ENCODE results near the gene OR52A1. TPM values are rescaled to one million over a fixed set of nuclear protein-coding genes. Genes with fewer than 3 reads are reported as not detected.

OR52A1 gene
- total RNA-seq (2014; rRNA removed; shearing (Covaris generic)) = not detected in 2 replicates

DNA sequence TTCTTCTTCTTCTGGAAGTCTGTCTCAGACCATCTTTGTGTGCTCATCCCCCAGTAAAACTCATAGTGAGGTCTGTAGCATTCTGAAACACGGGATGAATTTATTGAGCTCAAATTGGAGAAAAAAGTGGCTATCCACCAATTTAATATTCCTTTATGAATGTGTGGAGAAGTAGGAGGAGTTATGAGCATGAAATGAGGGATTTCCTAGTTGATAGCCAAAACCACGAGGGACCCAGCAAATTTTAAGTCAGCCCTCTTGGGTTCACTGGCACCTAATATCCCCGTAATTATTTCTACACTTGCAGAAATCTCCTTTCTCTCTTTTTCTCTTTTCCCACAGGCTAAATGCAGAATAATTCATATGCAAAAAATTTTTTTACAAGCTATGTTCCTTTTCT is at the start of gene OR52A1:
Gene OR52A1, minus strand, starts transcription at position 101 of the 400 bp plus-strand sequence. CDS start 2,388 bp downstream, outside the sequence.

DNA sequence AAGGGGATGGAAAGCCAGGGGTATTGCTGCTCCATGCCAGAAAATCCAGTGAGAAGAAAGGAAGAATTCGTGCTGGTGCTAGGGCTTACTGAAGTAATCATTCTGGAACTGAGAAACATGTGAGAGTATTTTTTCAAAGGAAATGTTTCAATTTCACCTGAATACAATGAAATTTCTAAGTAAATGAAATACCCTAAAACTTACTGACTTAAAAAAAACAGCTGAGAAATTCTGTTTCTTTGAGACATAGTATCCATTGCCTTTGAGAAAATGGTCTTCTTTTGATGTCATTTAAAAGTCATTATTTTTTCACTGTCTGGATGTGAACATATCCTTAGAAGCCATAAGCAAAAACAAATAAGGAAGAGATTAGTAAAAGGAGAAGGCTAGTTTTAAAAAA is 46.0 kb upstream of the OR52A1 start, which contains the start of gene OR51V1:
Gene OR51V1, minus strand, starts transcription at position 101 of the 400 bp plus-strand sequence. Its CDS starts 0 bp downstream, at position 101.

DNA sequence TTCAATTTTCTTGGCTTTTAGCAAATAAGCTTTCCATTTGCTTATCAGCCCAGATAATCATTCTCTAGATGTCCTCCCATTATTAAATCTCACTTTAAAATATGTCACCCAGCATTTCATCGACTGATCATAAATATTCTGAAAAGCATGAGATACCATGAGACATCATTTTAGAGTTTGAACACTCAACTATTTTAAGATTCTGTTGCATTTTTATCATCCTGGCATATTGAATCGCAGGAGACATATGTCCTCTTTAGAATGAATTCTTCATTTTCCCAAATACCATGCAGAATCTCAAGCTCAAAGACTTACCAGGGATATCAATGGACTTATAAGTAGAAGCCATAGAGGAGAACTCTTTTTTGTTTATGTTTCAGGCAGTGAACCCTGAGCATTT is 16.6 kb downstream of the OR52A1 start, which contains the start of gene OR52A5:
Gene OR52A5, minus strand, starts transcription at position 361 of the 400 bp plus-strand sequence. CDS start 5,714 bp downstream, outside the sequence.

Other genes with a start within 250 kb of the OR52A1 start
- gene OR51G2, start 235.4 kb downstream of the OR52A1 start, total RNA-seq (2014; rRNA removed; shearing (Covaris generic)) = not detected in 2 replicates
- gene OR51G1, start 230.4 kb downstream of the OR52A1 start, total RNA-seq (2014; rRNA removed; shearing (Covaris generic)) = not detected in 2 replicates
- gene OR51A4, start 207.2 kb downstream of the OR52A1 start, total RNA-seq (2014; rRNA removed; shearing (Covaris generic)) = not detected in 2 replicates
- gene OR51A2, start 199.0 kb downstream of the OR52A1 start, total RNA-seq (2014; rRNA removed; shearing (Covaris generic)) = not detected in 2 replicates
- gene OR51L1, start 159.9 kb downstream of the OR52A1 start, total RNA-seq (2014; rRNA removed; shearing (Covaris generic)) = not detected in 2 replicates
- gene OR52J3, start 108.2 kb downstream of the OR52A1 start, total RNA-seq (2014; rRNA removed; shearing (Covaris generic)) = not detected in 2 replicates
- not detected in 2 replicates for gene OR52E2, start 95.1 kb downstream of the OR52A1 start, total RNA-seq (2014; rRNA removed; shearing (Covaris generic))
- not detected in 2 replicates for gene OR52E1, start 85.2 kb downstream of the OR52A1 start, total RNA-seq (2014; rRNA removed; shearing (Covaris generic))
- gene OR52A5, start 16.4 kb downstream of the OR52A1 start, total RNA-seq (2014; rRNA removed; shearing (Covaris generic)) = not detected in 2 replicates
- gene OR51V1, start 45.9 kb upstream of the OR52A1 start, total RNA-seq (2014; rRNA removed; shearing (Covaris generic)) = not detected in 2 replicates
- not detected in 2 replicates for gene HBB, start 72.3 kb upstream of the OR52A1 start, total RNA-seq (2014; rRNA removed; shearing (Covaris generic))
- not detected in 2 replicates for gene HBD, start 79.7 kb upstream of the OR52A1 start, total RNA-seq (2014; rRNA removed; shearing (Covaris generic))
- gene HBG1, start 95.1 kb upstream of the OR52A1 start, total RNA-seq (2014; rRNA removed; shearing (Covaris generic)) = not detected in 2 replicates
- gene HBG2, start 100.0 kb upstream of the OR52A1 start, total RNA-seq (2014; rRNA removed; shearing (Covaris generic)) = 2.7 and 3.2 TPM in 2 replicates
- 40.6 and 51.6 TPM in 2 replicates for gene HBE1, start 115.2 kb upstream of the OR52A1 start, total RNA-seq (2014; rRNA removed; shearing (Covaris generic))
- 4.0 and 7.5 TPM in 2 replicates for gene OR51B4, start 147.2 kb upstream of the OR52A1 start, total RNA-seq (2014; rRNA removed; shearing (Covaris generic))
- 0.85 and 1.4 TPM in 2 replicates for gene OR51B2, start 169.5 kb upstream of the OR52A1 start, total RNA-seq (2014; rRNA removed; shearing (Covaris generic))
- 15.1 and 23.2 TPM in 2 replicates for gene OR51B5, start 188.8 kb upstream of the OR52A1 start, total RNA-seq (2014; rRNA removed; shearing (Covaris generic))
- gene OR51B6, start 196.8 kb upstream of the OR52A1 start, total RNA-seq (2014; rRNA removed; shearing (Covaris generic)) = not detected in 2 replicates
- not detected in 2 replicates for gene OR51M1, start 229.1 kb upstream of the OR52A1 start, total RNA-seq (2014; rRNA removed; shearing (Covaris generic))

Data from A375 (cell line).